Measurements from ENCODE around the gene FAM25G.
"Not testable (repeated sequence)": the region's sequence is repeated elsewhere in the genome, so short reads cannot be mapped to it uniquely, and the experiment has no call there.

The FAM25G gene

DNA sequence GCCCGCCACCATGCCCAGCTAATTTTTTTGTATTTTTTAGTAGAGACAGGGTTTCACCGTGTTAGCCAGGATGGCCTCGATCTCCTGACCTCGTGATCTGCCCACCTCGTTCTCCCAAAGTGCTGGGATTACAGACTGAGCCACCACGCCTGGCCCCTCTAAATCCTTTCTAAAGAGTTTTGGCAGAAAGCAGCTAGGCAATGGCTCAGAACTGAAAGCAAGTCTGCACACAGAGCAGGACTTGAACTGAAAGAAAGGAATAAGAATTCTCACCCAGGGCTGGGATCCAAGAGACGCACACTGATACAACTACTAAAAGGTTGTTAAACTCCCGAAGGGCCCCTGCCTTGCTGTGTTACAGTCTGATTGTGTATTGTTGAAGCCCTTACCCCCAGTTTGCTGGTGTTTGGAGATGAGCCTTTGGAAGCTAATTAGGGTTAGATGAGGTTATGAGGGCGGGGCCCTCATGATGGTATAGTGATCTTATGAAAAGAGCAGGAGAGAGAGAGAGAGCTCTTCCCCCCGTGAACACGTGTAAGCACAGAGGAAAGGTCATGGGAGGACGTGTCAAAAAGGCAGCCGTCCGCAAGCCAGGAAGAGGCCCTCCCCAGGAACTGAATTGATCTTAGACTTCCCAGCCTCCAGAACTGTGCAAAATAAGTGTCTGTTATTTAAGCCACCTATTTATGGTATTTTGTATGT, 26.1 kb downstream of the FAM25G start:
- H3K27ac ChIP-seq (ENCODE audit: low read length); H3K36me3 ChIP-seq (ENCODE audit: control insufficient read depth, insufficient read depth, low read length); DNase-seq (ENCODE audit: low read depth, low spot score); H3K27me3 ChIP-seq (ENCODE audit: control insufficient read depth, insufficient read depth, low read length); H3K9me3 ChIP-seq (ENCODE audit: control insufficient read depth, insufficient read depth, low read length); H3K4me3 ChIP-seq (ENCODE audit: low read length); H3K4me1 ChIP-seq (ENCODE audit: control insufficient read depth, insufficient read depth, low read length): not testable (repeated sequence)
- no CpG with 5 or more reads among the region's 14 CpGs for WGBS (ENCODE audit: insufficient coverage, insufficient read length)

DNA sequence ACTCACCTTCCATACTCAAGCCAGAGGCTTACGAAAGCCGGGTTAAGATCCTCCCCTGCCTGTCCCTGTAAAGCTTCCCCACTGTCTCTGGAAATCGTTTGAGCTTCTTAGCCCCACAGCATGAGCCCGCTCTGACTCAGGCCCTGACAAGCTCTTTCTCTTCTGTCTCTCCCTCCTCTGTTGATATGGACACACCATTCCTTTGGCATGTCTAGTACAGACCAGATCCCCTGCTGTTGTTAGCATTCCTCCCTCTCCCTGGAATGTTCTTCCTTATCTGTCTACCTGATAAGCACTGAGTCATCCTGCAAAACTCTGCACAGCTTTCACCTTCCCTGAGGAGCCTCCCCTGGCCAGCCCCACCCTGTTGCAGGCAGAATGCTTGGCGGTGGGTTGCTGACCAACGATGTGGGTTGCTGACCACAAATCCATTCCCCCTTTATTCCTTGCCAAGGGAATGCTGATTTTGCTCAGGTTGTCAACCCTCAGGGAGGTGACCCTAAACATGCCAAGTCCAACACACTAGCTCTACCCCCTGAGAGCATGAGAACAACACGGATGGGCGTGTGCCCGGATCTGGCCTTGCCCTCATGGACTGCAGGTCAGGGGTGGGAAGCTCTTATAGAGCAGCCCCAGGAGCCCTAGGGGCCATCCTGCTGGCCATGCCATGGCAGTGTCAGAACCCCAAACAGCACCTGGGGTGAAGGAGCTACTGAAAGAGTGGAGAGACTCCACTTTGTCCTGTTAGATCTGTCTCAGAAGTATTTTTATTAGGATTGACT, 28.7 kb downstream of the FAM25G start:
- H3K4me3 ChIP-seq (ENCODE audit: low read length); H3K27me3 ChIP-seq (ENCODE audit: control insufficient read depth, insufficient read depth, low read length); H3K27ac ChIP-seq (ENCODE audit: low read length); H3K9me3 ChIP-seq (ENCODE audit: control insufficient read depth, insufficient read depth, low read length); DNase-seq (ENCODE audit: low read depth, low spot score); H3K4me1 ChIP-seq (ENCODE audit: control insufficient read depth, insufficient read depth, low read length); H3K36me3 ChIP-seq (ENCODE audit: control insufficient read depth, insufficient read depth, low read length): not testable (repeated sequence)
- no CpG with 5 or more reads among the region's 9 CpGs for WGBS (ENCODE audit: insufficient coverage, insufficient read length)

DNA sequence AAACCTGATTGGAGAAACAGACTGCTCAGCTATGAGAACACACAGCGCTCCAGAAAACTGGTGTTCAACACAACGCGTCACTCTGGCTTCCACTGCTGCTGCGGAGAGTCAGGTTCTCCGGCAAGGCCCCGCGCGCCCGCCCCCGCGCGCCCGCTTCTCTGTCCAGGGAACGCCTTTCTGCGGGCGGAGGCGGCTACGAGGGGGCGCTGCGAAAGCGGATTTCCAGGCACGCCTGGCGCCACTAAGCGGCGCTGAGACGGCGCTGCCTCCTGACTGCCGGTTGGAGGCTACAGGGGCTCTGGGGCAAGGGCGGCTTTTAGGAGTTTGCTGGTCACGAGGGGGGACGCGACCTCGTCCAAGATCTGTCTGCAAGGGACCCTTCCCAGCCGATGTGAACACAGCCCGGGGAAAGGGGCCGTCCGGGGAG, 30.2 kb downstream of the FAM25G start:
- not testable (repeated sequence) for H3K27me3 ChIP-seq (ENCODE audit: control insufficient read depth, insufficient read depth, low read length); DNase-seq (ENCODE audit: low read depth, low spot score); H3K4me3 ChIP-seq (ENCODE audit: low read length); H3K9me3 ChIP-seq (ENCODE audit: control insufficient read depth, insufficient read depth, low read length); H3K36me3 ChIP-seq (ENCODE audit: control insufficient read depth, insufficient read depth, low read length); H3K27ac ChIP-seq (ENCODE audit: low read length); H3K4me1 ChIP-seq (ENCODE audit: control insufficient read depth, insufficient read depth, low read length)
- WGBS (ENCODE audit: insufficient coverage, insufficient read length), result no CpG with 5 or more reads among the region's 37 CpGs

DNA sequence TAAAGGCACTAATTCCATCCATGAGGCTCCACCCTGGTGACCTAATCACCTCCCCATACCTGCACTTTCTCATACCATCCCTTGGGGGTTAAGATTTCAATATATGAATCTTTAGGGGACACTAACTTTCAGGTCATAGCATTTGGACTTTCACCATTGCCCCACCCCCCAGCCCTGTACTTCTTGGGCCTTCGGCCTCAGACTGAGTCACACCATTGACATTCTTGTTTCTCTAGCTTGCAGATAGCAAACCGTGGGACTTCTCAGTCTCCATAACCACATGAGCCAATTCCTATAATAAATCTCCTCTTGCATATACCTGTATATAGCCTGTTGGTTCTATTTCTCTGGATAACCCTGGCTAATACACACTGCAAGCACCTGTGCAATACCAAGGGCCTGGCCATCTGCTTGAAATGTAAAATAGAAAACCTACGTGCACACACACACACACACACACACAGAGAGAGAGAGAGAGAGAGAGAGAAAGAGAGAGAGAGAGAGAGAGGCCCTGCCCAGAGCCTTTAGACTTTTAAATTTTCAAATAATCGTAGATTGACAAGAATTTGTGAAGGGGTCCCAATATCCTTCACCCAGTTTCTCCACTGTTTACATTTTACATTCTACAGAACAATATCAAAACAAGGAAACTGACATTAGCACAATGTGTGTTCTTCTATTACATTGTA, 32.9 kb downstream of the FAM25G start:
- H3K27ac ChIP-seq (ENCODE audit: low read length), result no peak overlapping the region
- WGBS (ENCODE audit: insufficient coverage, insufficient read length), result no CpG with 5 or more reads among the region's 4 CpGs
- no peak for DNase-seq (ENCODE audit: low read depth, low spot score)

DNA sequence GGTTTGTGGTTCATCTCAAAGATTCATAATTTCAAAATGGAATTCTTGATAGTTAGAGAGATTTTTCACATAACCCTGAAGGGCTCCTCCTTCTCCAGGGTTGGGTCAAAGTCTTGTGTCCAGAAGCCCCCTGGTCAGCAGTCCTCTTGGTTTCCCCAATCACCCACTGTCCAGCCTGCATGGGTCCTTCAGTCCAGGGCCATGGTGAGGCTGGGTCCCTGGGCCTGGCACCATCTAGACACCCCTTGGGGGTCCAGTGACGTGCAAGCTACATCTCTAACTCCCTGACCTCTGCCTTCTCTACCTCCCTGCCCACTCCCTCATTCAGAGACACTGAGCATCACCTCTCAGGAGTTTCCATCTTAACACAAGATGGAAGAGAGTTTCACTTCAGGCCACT, 33.7 kb downstream of the FAM25G start:
- no peak overlapping the region for H3K27ac ChIP-seq (ENCODE audit: low read length)
- no peaks in the 10 kb centered on the region for H3K4me1 ChIP-seq (ENCODE audit: control insufficient read depth, insufficient read depth, low read length)
- no peak for DNase-seq (ENCODE audit: low read depth, low spot score)
- no peaks in the 10 kb centered on the region for H3K27me3 ChIP-seq (ENCODE audit: control insufficient read depth, insufficient read depth, low read length)
- H3K9me3 ChIP-seq (ENCODE audit: control insufficient read depth, insufficient read depth, low read length), result no peaks in the 10 kb centered on the region
- H3K4me3 ChIP-seq (ENCODE audit: low read length), result no peak overlapping the region
- no CpG with 5 or more reads among the region's 1 CpG for WGBS (ENCODE audit: insufficient coverage, insufficient read length)
- no peaks in the 10 kb centered on the region for H3K36me3 ChIP-seq (ENCODE audit: control insufficient read depth, insufficient read depth, low read length)

More for the DNA sequence above, 32.9 kb downstream of the FAM25G start:
- Histone ChIP-seq H3K4me1 (ENCODE audit: control insufficient read depth, insufficient read depth, low read length) (no peaks in the 10 kb centered on the region), H3K36me3 (ENCODE audit: control insufficient read depth, insufficient read depth, low read length) (no peaks in the 10 kb centered on the region), H3K27me3 (ENCODE audit: control insufficient read depth, insufficient read depth, low read length) (no peaks in the 10 kb centered on the region), H3K9me3 (ENCODE audit: control insufficient read depth, insufficient read depth, low read length) (no peaks in the 10 kb centered on the region), H3K4me3 (ENCODE audit: low read length) (no peak overlapping the region)

DNA sequence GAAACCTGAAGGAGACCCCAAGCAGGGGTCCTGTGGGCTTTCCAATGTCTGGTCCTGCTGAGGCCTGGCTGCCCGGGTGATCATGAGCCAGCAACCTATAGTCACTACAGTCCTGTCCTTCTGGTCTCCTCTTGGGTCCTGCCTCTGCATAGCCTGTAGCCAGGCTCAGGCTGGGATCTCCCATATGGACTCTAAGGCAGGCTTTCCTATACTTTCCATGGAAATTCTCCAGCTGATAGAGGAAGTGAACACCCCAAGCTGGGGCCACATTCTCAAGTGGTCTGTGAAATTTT, 34.0 kb downstream of the FAM25G start:
- no CpG with 5 or more reads among the region's 1 CpG for WGBS (ENCODE audit: insufficient coverage, insufficient read length)
- Histone ChIP-seq H3K4me1 (ENCODE audit: control insufficient read depth, insufficient read depth, low read length) (peaks cover 2% of the 10 kb centered on the region; the same call in 1 of the 2 replicates), H3K27me3 (ENCODE audit: control insufficient read depth, insufficient read depth, low read length) (no peaks in the 10 kb centered on the region), H3K36me3 (ENCODE audit: control insufficient read depth, insufficient read depth, low read length) (no peaks in the 10 kb centered on the region), H3K9me3 (ENCODE audit: control insufficient read depth, insufficient read depth, low read length) (no peaks in the 10 kb centered on the region), H3K4me3 (ENCODE audit: low read length) (no peak overlapping the region), H3K27ac (ENCODE audit: low read length) (no peak overlapping the region)
- no peak for DNase-seq (ENCODE audit: low read depth, low spot score)

DNA sequence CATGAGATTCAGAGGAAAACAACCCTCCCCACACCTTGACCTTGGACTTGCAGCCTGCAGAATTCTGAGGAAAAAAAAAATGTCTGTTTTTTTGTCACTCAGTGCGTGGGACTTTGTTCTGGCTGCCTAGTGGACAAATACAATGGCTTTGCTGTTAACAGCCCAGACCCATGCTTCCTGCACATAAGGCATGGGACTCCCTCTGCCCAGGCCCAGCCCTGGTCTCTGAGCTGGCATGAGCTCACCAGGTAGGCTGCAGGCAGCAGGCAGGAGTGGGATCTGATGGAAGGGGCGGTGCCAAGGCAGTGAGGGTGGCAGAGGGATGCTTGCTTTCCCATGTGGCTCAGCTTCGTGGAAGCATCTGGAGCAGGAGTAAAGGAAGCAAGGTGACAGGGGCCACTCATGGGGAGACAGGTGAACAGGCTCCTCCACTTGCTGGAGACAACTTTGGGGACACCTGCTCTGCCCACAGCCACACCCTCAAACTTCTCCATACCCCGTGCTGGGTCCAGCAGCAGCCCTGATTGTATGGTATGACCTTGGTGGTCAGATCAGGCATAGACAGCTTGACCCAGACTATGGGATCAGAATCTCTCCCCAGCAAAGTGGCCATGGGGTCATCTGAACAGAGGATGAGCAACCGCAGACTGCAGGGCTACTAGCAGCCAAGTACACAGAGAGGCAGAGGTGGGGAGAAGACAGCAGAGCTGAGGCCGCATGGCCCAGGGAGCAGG, 34.5 kb downstream of the FAM25G start:
- Histone ChIP-seq H3K36me3 (ENCODE audit: control insufficient read depth, insufficient read depth, low read length) (no peaks in the 10 kb centered on the region), H3K27me3 (ENCODE audit: control insufficient read depth, insufficient read depth, low read length) (no peaks in the 10 kb centered on the region), H3K9me3 (ENCODE audit: control insufficient read depth, insufficient read depth, low read length) (no peaks in the 10 kb centered on the region), H3K4me1 (ENCODE audit: control insufficient read depth, insufficient read depth, low read length) (peaks cover 3% of the 10 kb centered on the region; the same call in 1 of the 2 replicates), H3K27ac (ENCODE audit: low read length) (no peak overlapping the region), H3K4me3 (ENCODE audit: low read length) (no peak overlapping the region)
- DNase-seq (ENCODE audit: low read depth, low spot score), result no peak
- no CpG with 5 or more reads among the region's 6 CpGs for WGBS (ENCODE audit: insufficient coverage, insufficient read length)

DNA sequence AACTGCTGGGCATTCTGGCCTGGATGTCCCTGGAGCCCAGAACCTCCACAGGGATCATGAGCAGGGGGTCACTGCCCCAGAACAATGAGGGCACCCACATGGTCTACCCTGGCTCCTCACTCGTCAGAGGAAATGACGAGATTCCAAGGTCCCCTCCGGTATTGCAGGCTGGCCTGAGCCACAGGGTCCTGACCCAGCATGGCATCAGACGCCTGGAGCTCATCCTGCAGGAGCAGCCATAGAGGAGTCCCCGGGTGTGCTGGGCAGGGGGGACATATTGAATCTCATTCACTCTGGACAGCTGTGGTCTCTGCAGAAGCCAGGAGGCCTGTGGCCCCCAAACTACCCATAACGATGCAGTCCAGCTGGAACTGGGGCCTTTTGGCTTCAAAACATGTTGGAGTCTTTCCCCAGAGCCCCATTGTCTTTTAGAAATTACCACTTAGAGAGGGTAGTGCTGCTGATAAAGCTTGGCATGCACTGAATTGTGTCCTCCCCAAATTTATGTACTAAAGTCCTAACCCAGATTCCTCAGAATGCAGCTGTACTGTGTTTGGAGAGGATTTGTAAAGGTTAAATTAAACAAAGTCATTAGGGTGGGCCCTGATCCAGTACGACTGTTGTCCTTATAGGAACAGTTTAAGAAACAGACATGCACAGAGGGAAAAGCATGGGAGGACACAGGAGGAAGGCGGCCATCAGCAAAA, 35.3 kb downstream of the FAM25G start:
- no peak for DNase-seq (ENCODE audit: low read depth, low spot score)
- H3K27me3 ChIP-seq (ENCODE audit: control insufficient read depth, insufficient read depth, low read length), result no peaks in the 10 kb centered on the region
- H3K4me1 ChIP-seq (ENCODE audit: control insufficient read depth, insufficient read depth, low read length), result peaks cover 3% of the 10 kb centered on the region; the same call in 1 of the 2 replicates
- no peak overlapping the region for H3K27ac ChIP-seq (ENCODE audit: low read length)
- H3K9me3 ChIP-seq (ENCODE audit: control insufficient read depth, insufficient read depth, low read length), result no peaks in the 10 kb centered on the region
- H3K4me3 ChIP-seq (ENCODE audit: low read length), result no peak overlapping the region
- WGBS (ENCODE audit: insufficient coverage, insufficient read length), result no CpG with 5 or more reads among the region's 8 CpGs
- H3K36me3 ChIP-seq (ENCODE audit: control insufficient read depth, insufficient read depth, low read length), result no peaks in the 10 kb centered on the region

DNA sequence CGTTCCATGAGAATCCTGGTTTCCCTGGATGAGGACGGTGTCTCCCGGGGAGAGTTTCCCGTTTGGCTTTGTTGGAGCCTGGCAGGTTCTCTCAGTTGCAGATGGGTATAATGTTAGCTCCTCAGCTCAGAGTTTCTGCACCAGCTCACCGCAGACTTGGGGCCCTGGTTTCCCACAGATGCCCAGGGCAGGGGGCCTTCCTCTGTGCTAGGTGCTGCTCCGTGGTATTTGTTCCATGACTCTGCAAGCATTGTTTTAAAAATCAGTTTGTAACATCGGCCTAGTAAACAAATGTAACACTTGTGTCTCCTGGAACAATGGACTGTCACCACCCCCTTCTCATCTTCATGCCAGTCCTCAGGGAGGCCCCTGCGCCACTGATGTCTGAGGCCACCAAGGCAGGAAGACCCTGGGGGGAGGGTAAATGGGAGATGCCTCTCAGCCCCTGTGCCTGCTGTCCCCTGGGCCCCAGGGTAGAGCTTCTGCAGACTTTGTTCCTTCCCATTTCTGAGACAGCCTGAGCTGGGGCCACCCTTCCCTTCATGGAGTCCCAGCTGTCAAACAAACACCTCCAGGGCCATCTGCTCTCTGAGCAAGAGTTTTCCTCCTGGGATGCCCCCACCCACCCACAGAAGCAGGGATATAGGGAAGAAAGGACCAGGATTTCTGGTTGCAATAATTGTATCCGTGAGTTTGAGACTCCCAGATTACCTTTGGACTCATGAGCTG, 36.0 kb downstream of the FAM25G start:
- not testable (repeated sequence) for H3K27ac ChIP-seq (ENCODE audit: low read length); H3K9me3 ChIP-seq (ENCODE audit: control insufficient read depth, insufficient read depth, low read length); H3K27me3 ChIP-seq (ENCODE audit: control insufficient read depth, insufficient read depth, low read length); DNase-seq (ENCODE audit: low read depth, low spot score); H3K36me3 ChIP-seq (ENCODE audit: control insufficient read depth, insufficient read depth, low read length); H3K4me3 ChIP-seq (ENCODE audit: low read length); H3K4me1 ChIP-seq (ENCODE audit: control insufficient read depth, insufficient read depth, low read length)
- no CpG with 5 or more reads among the region's 9 CpGs for WGBS (ENCODE audit: insufficient coverage, insufficient read length)

All from iPS DF 6.9 (cell line).